GM23248 (cell line): ENCODE data around the gene UBR3. TPM values are rescaled to one million over a fixed set of nuclear protein-coding genes. Genes with fewer than 3 reads are reported as not detected.

ENCODE experiments used
- DNase-seq: peaks from one replicate; pipeline ENCODE4 v3.0.0-alpha.2; 2015
- H2AFZ ChIP-seq: fragments of 200-600 bp; sonication (generic); 2 replicates; pipeline ENCODE4 v1.6.1; 2016; ENCODE audit warnings: antibody characterized with exemption
- H3F3A ChIP-seq: fragments of 200-600 bp; sonication (generic); 2 replicates; pipeline ENCODE4 v1.6.1; 2016; ENCODE audit warnings: mild to moderate bottlenecking, antibody characterized with exemption, mixed run types; ENCODE audit not compliant: insufficient read depth
- H3K27ac ChIP-seq: fragments of 200-600 bp; sonication (generic); 2 replicates; pipeline ENCODE4 v1.5.1; 2016; ENCODE audit warnings: mild to moderate bottlenecking
- H3K27me3 ChIP-seq: fragments of 200-600 bp; sonication (generic); replicated peaks from 2 replicates; pipeline ENCODE4 v1.6.1; 2016; ENCODE audit warnings: mild to moderate bottlenecking; ENCODE audit not compliant: insufficient read depth
- H3K36me3 ChIP-seq: fragments of 200-600 bp; sonication (generic); 2 replicates; pipeline ENCODE4 v1.6.1; 2016; ENCODE audit warnings: low read depth, mild to moderate bottlenecking
- H3K4me1 ChIP-seq: fragments of 200-600 bp; sonication (generic); 2 replicates; pipeline ENCODE4 v1.6.1; 2016; ENCODE audit warnings: mild to moderate bottlenecking; ENCODE audit not compliant: insufficient read depth
- H3K4me2 ChIP-seq: fragments of 200-600 bp; sonication (generic); one replicate; pipeline ENCODE4 v1.6.1; 2016; ENCODE audit warnings: mild to moderate bottlenecking; ENCODE audit not compliant: unreplicated experiment
- H3K4me3 ChIP-seq: fragments of 200-600 bp; sonication (generic); 2 replicates; pipeline ENCODE4 v1.5.1; 2016; ENCODE audit warnings: mild to moderate bottlenecking
- H3K79me2 ChIP-seq: fragments of 200-600 bp; sonication (generic); 2 replicates; pipeline ENCODE4 v1.6.1; 2016; ENCODE audit warnings: mild to moderate bottlenecking; ENCODE audit not compliant: insufficient read depth
- H3K9ac ChIP-seq: fragments of 200-600 bp; sonication (generic); 2 replicates; pipeline ENCODE4 v1.6.1; 2016; ENCODE audit warnings: mild to moderate bottlenecking
- H3K9me2 ChIP-seq: fragments of 200-600 bp; sonication (generic); 2 replicates; pipeline ENCODE4 v1.6.1; 2016; ENCODE audit warnings: mixed run types, mild to moderate bottlenecking, moderate library complexity; ENCODE audit not compliant: insufficient read depth
- H3K9me3 ChIP-seq: fragments of 200-600 bp; sonication (generic); one replicate; pipeline ENCODE4 v1.6.1; 2017; ENCODE audit warnings: low read depth
- H4K20me1 ChIP-seq: fragments of 200-600 bp; sonication (generic); 2 replicates; pipeline ENCODE4 v1.6.0; 2016; ENCODE audit not compliant: insufficient read depth
- EZH2 ChIP-seq: fragments of 200-600 bp; sonication (generic); IDR thresholded peaks from 2 replicates; pipeline ENCODE4 v1.6.1; 2018; ENCODE audit warnings: antibody characterized with exemption, mild to moderate bottlenecking; ENCODE audit not compliant: insufficient read depth, poor library complexity, severe bottlenecking
- EZH2phosphoT487 ChIP-seq: fragments of 200-600 bp; sonication (generic); IDR thresholded peaks from 2 replicates; pipeline ENCODE4 v1.6.1; 2018; ENCODE audit warnings: antibody characterized with exemption, moderate library complexity, mild to moderate bottlenecking, low read depth; ENCODE audit not compliant: insufficient read depth
- WGBS, 2 experiments: methylation state at CpG; one replicate each; pipeline ENCODE4 v1.1.6; 2015 to 2017; ENCODE audit warnings: low lambda C conversion rate in 2 of 2, low coverage in 1 of 2; ENCODE audit errors: missing lambda C conversion rate in 2 of 2; 5-methylcytosine and 5-hydroxymethylcytosine counted together
- in situ Hi-C: fragments of 300-500 bp; cut with MboI; formaldehyde crosslinking; loops from 2 replicates; pipeline ENCODE4 v1.15.0; 2020
- polyA plus RNA-seq: library from polyadenylated mRNA; unstranded; fragments of >200 nt; fragmentation: Nextera tagmentation; extraction: Ambion mirVana; gene quantifications from 2 replicates; pipeline ENCODE4 v1.2.1, GENCODE V29; 2016
- total RNA-seq: library from RNA; depleted of rRNA; stranded (reverse); fragments of >200 nt; shearing (Covaris generic); gene quantifications from 2 replicates; pipeline ENCODE4 v1.2.3, GENCODE V29; 2014

The UBR3 gene
- total and polyA plus RNA-seq, 2 experiments from 2014 or later, result 8.9 to 22.4 TPM

- in situ Hi-C loops, result no loop called here
- no peak overlapping the region for H2AFZ ChIP-seq
- no peaks in the 10 kb centered on the region for H3F3A ChIP-seq
- H4K20me1 ChIP-seq, result no peaks in the 10 kb centered on the region
- no peak overlapping the region for H3K4me3 ChIP-seq
- H3K79me2 ChIP-seq, result no peaks in the 10 kb centered on the region
- no peaks in the 10 kb centered on the region for H3K4me1 ChIP-seq
- H3K9ac ChIP-seq, result no peak overlapping the region
- no peak for DNase-seq
- 71 to 75% methylated on average over 4 of the region's 4 CpGs for WGBS, 2 experiments
- H3K27me3 ChIP-seq, result no peaks in the 10 kb centered on the region
- no peak overlapping the region for H3K27ac ChIP-seq
- H3K4me2 ChIP-seq, result no peak overlapping the region
- H3K9me3 ChIP-seq, result no peaks in the 10 kb centered on the region
- peaks cover 14% of the 10 kb centered on the region for H3K36me3 ChIP-seq
- H3K9me2 ChIP-seq, result no peaks in the 10 kb centered on the region
- TF ChIP-seq EZH2phosphoT487 (no peak), EZH2 (no peak)
These were observed 207.3 kb downstream of the UBR3 start for GRCh38 chr2:170034596-170034995.

- Histone ChIP-seq H3K9me3 (no peaks in the 10 kb centered on the region), H3F3A (no peaks in the 10 kb centered on the region), H3K4me2 (no peak overlapping the region), H3K4me1 (no peaks in the 10 kb centered on the region), H4K20me1 (no peaks in the 10 kb centered on the region), H3K27me3 (no peaks in the 10 kb centered on the region), H3K36me3 (no peaks in the 10 kb centered on the region), H3K9me2 (no peaks in the 10 kb centered on the region), H3K79me2 (no peaks in the 10 kb centered on the region), H3K27ac (no peak overlapping the region), H2AFZ (no peak overlapping the region), H3K4me3 (no peak overlapping the region), H3K9ac (no peak overlapping the region)
- no peak for TF ChIP-seq EZH2phosphoT487
- no peak for TF ChIP-seq EZH2
- WGBS, 2 experiments, result 98 to 99% methylated on average over 4 of the region's 4 CpGs
- DNase-seq, result no peak
- in situ Hi-C loops, result no loop called here
These were observed 211.5 kb downstream of the UBR3 start for GRCh38 chr2:170038734-170039133.

- no peaks in the 10 kb centered on the region for H3K4me1 ChIP-seq
- in situ Hi-C loops, result no loop called here
- no peaks in the 10 kb centered on the region; the same call in 1 of the 2 replicates for H3K36me3 ChIP-seq
- no peaks in the 10 kb centered on the region for H3K9me3 ChIP-seq
- WGBS, 2 experiments, result 49 to 68% methylated on average over 2 of the region's 2 CpGs
- no peak overlapping the region for H3K9ac ChIP-seq
- no peaks in the 10 kb centered on the region for H4K20me1 ChIP-seq
- no peak overlapping the region for H3K4me2 ChIP-seq
- H2AFZ ChIP-seq, result no peak overlapping the region
- H3K79me2 ChIP-seq, result no peaks in the 10 kb centered on the region
- H3K9me2 ChIP-seq, result no peaks in the 10 kb centered on the region
- no peak overlapping the region for H3K4me3 ChIP-seq
- H3K27ac ChIP-seq, result no peak overlapping the region
- H3F3A ChIP-seq, result no peaks in the 10 kb centered on the region
- no peaks in the 10 kb centered on the region for H3K27me3 ChIP-seq
- no peak for DNase-seq
- TF ChIP-seq EZH2phosphoT487 (no peak), EZH2 (no peak)
These were observed 212.3 kb downstream of the UBR3 start for GRCh38 chr2:170039401-170040172.

GRCh38 chr2:170044751-170045478, 217.7 kb downstream of the UBR3 start:
- H3K9me3 ChIP-seq, result no peaks in the 10 kb centered on the region
- no peaks in the 10 kb centered on the region for H3K9me2 ChIP-seq
- 50 to 54% methylated on average over 3 of the region's 3 CpGs for WGBS, 2 experiments
- H3K36me3 ChIP-seq, result no peaks in the 10 kb centered on the region; the same call in 1 of the 2 replicates
- no peaks in the 10 kb centered on the region for H3K79me2 ChIP-seq
- no peak for TF ChIP-seq EZH2phosphoT487
- TF ChIP-seq EZH2, result no peak
- no peaks in the 10 kb centered on the region for H3K4me1 ChIP-seq
- H3K4me3 ChIP-seq, result no peak overlapping the region
- H3K27ac ChIP-seq, result no peak overlapping the region
- H4K20me1 ChIP-seq, result no peaks in the 10 kb centered on the region
- no peak for DNase-seq
- H3K27me3 ChIP-seq, result no peaks in the 10 kb centered on the region
- H2AFZ ChIP-seq, result no peak overlapping the region
- H3K9ac ChIP-seq, result no peak overlapping the region
- H3F3A ChIP-seq, result no peaks in the 10 kb centered on the region
- in situ Hi-C loops, result no loop called here
- no peak overlapping the region for H3K4me2 ChIP-seq
